HG03159 (cell line): ENCODE results near the gene SSBP1.
"Not testable (repeated sequence)": the region's sequence is repeated elsewhere in the genome, so short reads cannot be mapped to it uniquely, and the experiment has no call there.

Experiments used
- ATAC-seq: cut with Tn5 transposase; IDR thresholded peaks from one replicate; pipeline ENCODE4 v1.9.1; 2021; ENCODE audit warnings: mild to moderate bottlenecking, moderate library complexity; ENCODE audit not compliant: unreplicated experiment

The SSBP1 gene

DNA sequence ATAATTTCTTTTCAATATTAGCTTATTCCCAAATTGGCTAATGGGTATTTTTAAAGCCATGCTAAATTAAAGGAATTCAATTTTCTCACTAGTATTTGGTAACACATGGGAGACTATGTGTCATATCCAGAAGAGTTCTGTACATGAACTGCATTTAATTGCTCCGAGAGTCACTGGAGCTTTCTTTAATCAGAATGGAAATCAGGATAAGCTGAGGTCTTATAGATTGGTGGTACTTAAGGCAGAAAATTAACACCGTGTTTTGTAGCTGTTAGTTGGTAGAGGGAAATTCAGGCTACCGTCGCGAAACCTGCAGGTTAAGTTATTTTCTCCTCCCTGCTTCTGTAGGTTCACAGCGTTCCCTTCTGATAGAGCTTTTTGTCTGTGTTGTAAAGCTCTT is 29.8 kb upstream of the SSBP1 start, which contains the start of gene WEE2:
TSS of gene WEE2 (plus strand) at position 3 of the 400 bp plus-strand sequence. CDS start 406 bp downstream, outside the sequence.
- no peak for ATAC-seq

DNA sequence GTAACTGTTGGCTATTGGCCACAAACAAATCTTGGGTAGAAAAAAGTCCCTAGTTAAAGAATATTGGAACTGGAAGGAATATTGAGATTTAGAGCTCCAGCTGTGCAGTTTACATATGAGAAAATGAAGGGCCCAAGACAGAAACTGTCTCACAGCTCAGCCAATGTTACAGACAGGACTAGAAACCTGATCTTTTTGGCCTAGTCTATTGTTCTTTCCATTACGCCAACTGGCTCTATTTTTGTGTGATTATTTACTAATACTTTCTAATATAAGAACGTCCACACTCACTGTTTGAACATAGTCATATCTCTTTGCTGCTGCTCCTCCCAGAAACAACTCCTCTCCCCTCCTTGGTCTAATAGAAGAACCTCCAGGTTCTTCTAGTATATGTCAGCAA is 28.8 kb upstream of the SSBP1 start:
- no peak for ATAC-seq

DNA sequence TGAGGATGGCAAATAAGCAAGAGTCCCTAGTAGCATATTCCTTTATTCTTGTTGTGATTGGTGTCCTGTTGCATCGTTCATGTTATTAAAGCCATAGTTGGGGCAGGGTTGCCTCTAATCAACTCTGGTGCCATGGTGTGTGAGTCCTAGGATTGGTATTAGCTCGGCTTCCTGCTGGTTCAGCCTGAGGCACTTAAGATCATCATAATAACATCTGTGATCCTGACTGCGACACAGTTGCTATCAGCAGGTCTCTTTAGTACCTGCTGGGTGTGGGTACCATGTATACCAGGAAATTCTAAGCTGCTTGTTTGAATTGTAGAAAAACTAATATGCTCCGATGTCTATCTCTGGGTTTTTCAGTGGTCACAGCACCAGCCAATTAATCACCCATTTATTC is 28.4 kb upstream of the SSBP1 start:
- ATAC-seq = no peak

DNA sequence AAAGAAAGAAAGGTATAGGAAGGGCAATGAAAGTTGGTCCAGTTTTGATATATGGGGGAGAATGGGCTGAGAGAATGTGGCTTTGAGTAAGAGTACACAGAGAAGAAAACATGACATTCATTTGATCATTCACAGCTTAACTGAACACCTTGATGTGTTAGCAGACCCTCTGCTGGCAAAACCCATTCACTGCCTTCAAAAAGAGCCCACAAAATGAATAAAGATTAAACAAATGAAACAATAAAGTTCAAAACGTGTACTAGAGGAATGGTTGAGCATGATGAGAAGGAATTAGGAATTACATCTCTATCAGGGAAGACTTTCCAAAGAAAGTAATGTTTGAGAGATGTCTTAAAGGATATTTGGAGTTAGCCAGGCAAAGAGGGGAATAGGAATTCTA is 27.9 kb upstream of the SSBP1 start:
- no peak for ATAC-seq

DNA sequence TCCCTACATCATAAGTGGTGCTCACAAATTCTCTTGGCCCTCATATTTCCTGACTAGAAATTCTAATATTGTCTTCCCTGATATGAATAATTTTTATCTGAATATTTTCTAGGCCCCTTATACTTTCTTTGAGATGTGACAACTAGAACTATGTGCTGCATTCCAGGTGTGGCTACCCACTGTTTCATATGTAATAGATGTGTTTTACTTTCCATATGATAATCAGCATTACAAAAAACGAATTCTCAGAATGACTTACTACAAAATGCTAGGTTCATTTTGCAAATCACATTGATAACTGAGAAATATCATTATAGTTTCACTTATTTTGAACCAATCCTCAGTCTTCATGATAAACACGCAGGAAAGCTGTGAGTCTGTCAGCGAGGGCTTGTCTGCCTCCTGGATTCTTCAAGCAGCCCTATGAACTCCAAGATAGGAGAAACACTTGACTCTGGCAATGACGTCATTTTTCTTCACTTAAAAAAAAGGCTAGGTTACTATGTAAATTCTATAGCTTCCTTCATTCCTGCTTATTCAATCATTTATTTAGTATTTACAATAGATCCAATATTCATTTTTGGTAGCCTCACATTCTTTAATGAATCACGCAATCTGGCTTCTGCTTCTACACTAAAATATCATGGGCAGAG is 25.4 kb upstream of the SSBP1 start:
- ATAC-seq = no peak

DNA sequence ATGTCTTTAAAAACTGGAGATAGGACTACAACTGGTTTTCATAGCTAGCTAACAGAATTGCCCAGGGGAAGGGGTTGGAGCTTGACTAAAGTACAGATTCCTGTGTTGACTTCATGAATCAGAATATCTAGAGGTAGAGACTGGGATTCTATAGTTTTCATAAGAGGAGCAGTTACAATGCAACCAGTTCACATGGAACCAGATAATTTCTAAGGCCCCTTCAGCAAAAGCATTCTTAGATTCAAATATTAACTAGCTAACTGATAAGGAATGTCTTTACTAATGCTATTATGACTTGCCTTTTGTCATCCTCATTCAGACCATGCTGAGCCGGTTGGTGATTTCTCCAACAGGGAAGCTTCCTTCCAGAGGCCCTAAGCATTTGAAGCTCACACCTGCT is 24.3 kb upstream of the SSBP1 start:
- ATAC-seq = no peak

GRCh38 chr7:141714571-141714970 is 23.6 kb upstream of the SSBP1 start:
- no peak for ATAC-seq

- no peak for ATAC-seq
These were observed 23.1 kb upstream of the SSBP1 start for GRCh38 chr7:141715018-141715417.

- no peak for ATAC-seq
These were observed 22.1 kb upstream of the SSBP1 start for GRCh38 chr7:141715794-141716689.

- no peak for ATAC-seq
These were observed 20.7 kb upstream of the SSBP1 start for GRCh38 chr7:141717450-141717849.

GRCh38 chr7:141722529-141722928 is 15.6 kb upstream of the SSBP1 start:
- ATAC-seq = peak; percentile 61

- ATAC-seq = no peak
These were observed 9.1 kb upstream of the SSBP1 start for GRCh38 chr7:141729020-141729419.

DNA sequence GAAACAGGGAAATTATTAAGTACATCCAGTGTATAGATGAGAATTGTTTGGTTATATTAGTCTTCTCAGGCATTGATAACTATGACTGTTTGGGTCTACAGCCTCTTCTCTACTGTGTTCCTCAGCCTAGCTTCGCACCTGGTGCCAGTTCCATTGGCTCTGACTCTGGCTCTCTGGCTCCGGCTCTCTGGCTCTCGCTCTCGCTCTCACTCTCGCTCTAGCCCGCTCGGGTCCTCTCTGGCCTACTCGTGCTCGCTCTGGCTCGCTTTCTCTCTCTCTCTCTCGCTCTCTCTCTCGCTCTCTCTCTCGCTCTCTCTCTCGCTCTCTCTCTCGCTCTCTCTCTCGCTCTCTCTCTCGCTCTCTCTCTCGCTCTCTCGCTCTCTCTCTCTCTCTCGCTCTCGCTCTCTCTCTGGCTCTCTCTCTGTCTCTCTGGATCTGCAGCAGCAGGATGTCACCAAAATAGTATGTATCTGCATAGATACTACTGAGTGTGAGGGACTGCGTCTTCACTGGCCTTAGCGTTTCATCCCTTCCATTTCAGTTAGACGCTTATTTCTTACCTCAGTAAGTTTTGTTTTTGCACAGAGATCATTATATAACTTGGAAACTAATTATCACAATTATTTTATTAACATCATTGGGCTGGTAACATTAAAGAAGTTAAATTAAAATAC is 6.5 kb upstream of the SSBP1 start:
- no peak for ATAC-seq

GRCh38 chr7:141737118-141737835 is 881 bp upstream of the SSBP1 start:
- ATAC-seq = no peak

DNA sequence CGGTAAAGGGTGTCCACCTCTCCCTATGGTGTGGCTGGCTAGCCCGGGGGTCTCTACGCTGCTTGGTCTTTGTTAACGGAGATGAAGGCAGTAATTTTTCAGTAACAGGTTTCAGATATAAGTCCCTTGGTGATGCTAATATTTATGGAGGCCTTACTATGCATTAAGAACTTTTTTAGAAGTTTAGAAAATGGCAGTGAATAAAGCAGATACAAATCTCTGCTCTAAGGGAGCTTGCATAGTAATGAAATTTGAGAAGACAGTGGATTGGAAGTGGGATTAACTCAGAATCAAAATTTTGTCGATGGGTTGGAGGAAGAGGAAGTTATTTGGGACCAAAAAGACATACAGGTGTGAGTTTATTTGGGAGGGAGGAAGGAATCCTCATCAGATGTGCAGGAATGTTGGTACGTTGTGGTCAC is 445 bp downstream of the SSBP1 start:
- ATAC-seq = no peak

DNA sequence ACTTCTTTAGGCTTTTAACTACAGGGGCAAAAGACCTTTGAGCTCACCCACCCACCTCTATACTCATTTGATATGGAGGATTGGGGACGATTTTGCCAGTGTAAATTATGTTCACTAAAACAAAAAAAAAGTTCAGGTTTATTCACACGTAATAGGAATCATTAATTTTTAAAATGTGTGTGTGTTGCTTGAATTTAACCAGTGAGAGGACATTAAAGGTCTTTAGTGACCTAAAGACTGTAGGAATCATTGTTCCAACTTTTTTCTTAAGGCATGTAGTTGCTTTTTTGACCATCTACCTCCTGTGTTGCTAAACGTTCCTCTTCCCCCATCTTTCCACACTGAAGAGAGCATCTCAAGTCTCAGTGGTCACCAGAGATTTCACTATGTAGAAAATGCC is 1.1 kb downstream of the SSBP1 start:
- no peak for ATAC-seq

DNA sequence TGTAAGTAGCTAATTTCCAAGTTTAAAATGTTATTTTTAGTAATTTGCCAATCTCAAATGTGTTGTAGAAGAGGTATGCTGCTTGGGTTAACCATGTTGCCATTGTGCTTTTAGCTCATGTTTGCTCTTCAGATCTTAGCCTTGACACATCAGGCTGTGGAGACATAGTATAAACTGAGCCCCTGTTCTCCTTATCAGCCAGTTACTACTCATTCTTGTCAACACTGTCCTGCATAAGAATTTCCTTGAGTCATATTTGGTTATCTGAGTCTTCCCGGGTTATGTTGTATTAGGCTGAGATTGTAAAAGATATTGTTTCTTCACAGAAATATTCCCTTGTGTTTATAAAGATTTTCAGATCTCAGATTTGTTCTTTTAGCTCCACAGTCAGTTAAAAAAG is 4.1 kb downstream of the SSBP1 start:
- no peak for ATAC-seq

DNA sequence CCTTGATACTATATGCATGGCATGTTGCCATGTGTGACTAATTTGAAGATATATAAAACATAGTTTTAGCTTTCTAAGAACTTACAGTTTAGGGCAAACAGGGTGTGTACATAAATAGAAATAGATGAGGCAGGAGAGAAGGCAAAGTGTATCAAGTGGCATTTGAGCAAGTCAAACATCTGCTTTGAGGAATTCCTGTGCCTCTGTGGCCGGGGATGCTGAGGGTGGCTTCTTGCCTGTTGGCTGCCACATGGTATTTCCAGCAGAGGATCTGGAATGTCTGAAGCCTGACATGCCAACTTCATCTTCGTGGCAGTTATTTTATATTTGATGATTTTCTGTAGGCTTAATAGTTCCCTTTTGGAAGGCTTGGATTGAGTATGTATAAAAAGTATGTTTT is 6.0 kb downstream of the SSBP1 start:
- no peak for ATAC-seq

DNA sequence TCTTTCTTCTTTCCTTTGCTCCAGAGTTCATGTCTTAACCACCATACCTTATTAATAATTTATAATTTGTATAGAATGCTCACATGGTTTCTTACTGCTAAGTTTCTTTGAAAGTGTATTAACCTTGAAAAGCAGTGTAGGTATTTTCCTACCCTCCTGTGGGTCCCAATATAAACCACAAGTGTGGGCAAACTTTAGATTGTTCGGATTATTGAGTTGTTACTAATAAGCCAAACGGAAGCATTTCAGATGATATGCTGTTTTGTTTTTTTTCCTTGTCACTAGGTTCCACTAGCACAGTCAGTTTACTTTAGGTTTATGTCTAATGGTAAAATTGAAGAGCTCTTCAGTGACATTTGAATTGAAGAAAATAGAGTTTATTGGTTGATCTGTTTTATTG is 10.2 kb downstream of the SSBP1 start:
- no peak for ATAC-seq

DNA sequence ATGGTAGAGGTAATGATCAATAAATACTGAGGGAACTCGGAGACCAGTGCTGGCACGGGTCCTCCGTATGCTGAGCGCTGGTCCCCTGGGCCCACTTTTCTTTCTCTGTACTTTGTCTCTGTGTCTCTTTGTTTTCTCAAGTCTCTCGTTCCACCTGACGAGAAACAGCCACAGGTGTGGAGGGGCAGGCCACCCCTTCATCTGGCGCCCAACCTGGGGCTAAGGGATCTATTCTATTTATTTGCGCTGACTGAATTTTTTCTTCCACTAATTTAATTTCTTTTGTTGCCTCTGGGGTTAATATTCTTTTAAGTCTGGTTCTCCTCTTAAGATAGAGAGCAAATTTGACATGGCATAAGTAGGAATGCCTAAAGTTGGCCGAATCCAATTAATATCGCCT is 13.7 kb downstream of the SSBP1 start:
- not testable (repeated sequence) for ATAC-seq

- ATAC-seq = no peak
These were observed 14.5 kb downstream of the SSBP1 start for GRCh38 chr7:141752634-141753033.
